Loucy (cell line): Measurements from ENCODE around the gene GSE1.

Source experiments
- H2AFZ ChIP-seq: fragments of 200-600 bp; sonication (generic); 2 replicates; pipeline ENCODE4 v1.6.0; 2016; ENCODE audit warnings: antibody characterized with exemption, mild to moderate bottlenecking, low read length, moderate library complexity
- H3F3A ChIP-seq: fragments of 200-600 bp; 2 replicates; pipeline ENCODE4 v1.6.0; 2016; ENCODE audit warnings: antibody characterized with exemption, low read depth, mild to moderate bottlenecking
- H3K27me3 ChIP-seq: fragments of 200-600 bp; sonication (generic); 2 replicates; pipeline ENCODE4 v1.6.1; 2014; ENCODE audit warnings: low read length, mild to moderate bottlenecking; ENCODE audit not compliant: insufficient read depth, poor library complexity, severe bottlenecking
- H3K36me3 ChIP-seq: fragments of 200-600 bp; sonication (generic); 2 replicates; pipeline ENCODE4 v1.6.1; 2016; ENCODE audit warnings: low read length; ENCODE audit not compliant: insufficient read depth
- H3K4me1 ChIP-seq: fragments of 200-600 bp; sonication (generic); 2 replicates; pipeline ENCODE4 v1.5.1; 2014; ENCODE audit warnings: low read length, mild to moderate bottlenecking; ENCODE audit not compliant: insufficient read depth, poor library complexity, severe bottlenecking
- H3K4me2 ChIP-seq: fragments of 200-600 bp; sonication (generic); 2 replicates; pipeline ENCODE4 v1.6.0; 2014; ENCODE audit warnings: antibody characterized with exemption, low read length, low read depth, mild to moderate bottlenecking; ENCODE audit not compliant: poor library complexity, severe bottlenecking
- H3K4me3 ChIP-seq: fragments of 200-600 bp; sonication (generic); 2 replicates; pipeline ENCODE4 v1.5.1; 2014; ENCODE audit warnings: low read length, mild to moderate bottlenecking, mixed read lengths; ENCODE audit not compliant: poor library complexity, severe bottlenecking
- H3K79me2 ChIP-seq: fragments of 200-600 bp; sonication (generic); 2 replicates; pipeline ENCODE4 v1.6.1; 2014; ENCODE audit warnings: low read length; ENCODE audit not compliant: insufficient read depth
- H3K9ac ChIP-seq: fragments of 200-600 bp; sonication (generic); 2 replicates; pipeline ENCODE4 v1.6.0; 2014; ENCODE audit warnings: mild to moderate bottlenecking, low read depth, low read length, moderate library complexity; ENCODE audit not compliant: poor library complexity, severe bottlenecking
- H3K9me2 ChIP-seq: fragments of 200-600 bp; sonication (generic); replicated peaks from 2 replicates; pipeline ENCODE4 v1.6.1; 2016; ENCODE audit warnings: low read depth, low read length, mixed read lengths
- H3K9me3 ChIP-seq: fragments of 200-600 bp; sonication (generic); 2 replicates; pipeline ENCODE4 v1.6.1; 2014; ENCODE audit warnings: mild to moderate bottlenecking, antibody characterized with exemption, low read length, low read depth; ENCODE audit not compliant: insufficient read depth
- H4K20me1 ChIP-seq: fragments of 200-600 bp; sonication (generic); 2 replicates; pipeline ENCODE4 v1.6.0; 2014; ENCODE audit warnings: antibody characterized with exemption, low read length, mild to moderate bottlenecking; ENCODE audit not compliant: insufficient read depth, poor library complexity, severe bottlenecking
- EZH2phosphoT487 ChIP-seq: fragments of 200-600 bp; IDR thresholded peaks from 2 replicates; pipeline ENCODE4 v1.6.1; 2018; ENCODE audit warnings: antibody characterized with exemption, mild to moderate bottlenecking, moderate library complexity, borderline replicate concordance
- TF ChIP-seq, protein P1 (sequence below): fragments of 200-600 bp; sonication (generic); conservative IDR thresholded peaks from 2 replicates; pipeline ENCODE4 v1.5.1; 2014; ENCODE audit warnings: mild to moderate bottlenecking, antibody characterized with exemption, low read length

Gene GSE1

DNA sequence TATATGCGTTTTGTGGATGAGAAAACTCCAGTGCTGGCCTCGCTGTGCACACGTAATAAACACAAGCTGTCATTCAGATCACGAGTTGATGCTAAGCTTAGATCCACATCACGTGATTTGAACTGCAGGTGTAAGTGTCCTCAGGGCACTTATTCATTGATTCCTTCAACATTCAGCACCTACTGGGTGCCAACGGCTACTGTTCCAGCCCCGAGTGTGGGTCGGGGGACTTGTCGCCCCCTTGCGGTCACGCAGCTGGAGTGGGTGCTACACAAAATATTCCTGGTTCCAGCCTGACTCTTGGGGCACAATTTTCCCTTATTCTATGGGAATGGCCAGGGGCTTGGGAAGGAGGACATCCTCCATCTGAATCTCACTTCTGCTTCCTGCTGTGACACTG, 105.6 kb downstream of the GSE1 start:
- no peak overlapping the region for H3K9ac ChIP-seq
- no peak for TF ChIP-seq EZH2phosphoT487
- TF ChIP-seq, protein P1, sequence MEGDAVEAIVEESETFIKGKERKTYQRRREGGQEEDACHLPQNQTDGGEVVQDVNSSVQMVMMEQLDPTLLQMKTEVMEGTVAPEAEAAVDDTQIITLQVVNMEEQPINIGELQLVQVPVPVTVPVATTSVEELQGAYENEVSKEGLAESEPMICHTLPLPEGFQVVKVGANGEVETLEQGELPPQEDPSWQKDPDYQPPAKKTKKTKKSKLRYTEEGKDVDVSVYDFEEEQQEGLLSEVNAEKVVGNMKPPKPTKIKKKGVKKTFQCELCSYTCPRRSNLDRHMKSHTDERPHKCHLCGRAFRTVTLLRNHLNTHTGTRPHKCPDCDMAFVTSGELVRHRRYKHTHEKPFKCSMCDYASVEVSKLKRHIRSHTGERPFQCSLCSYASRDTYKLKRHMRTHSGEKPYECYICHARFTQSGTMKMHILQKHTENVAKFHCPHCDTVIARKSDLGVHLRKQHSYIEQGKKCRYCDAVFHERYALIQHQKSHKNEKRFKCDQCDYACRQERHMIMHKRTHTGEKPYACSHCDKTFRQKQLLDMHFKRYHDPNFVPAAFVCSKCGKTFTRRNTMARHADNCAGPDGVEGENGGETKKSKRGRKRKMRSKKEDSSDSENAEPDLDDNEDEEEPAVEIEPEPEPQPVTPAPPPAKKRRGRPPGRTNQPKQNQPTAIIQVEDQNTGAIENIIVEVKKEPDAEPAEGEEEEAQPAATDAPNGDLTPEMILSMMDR: peak; percentile 69
- H3K4me3 ChIP-seq: no peak overlapping the region
- H3K79me2 ChIP-seq: no peaks in the 10 kb centered on the region
- H4K20me1 ChIP-seq: no peaks in the 10 kb centered on the region
- no peaks in the 10 kb centered on the region for H3K9me2 ChIP-seq
- H3F3A ChIP-seq: no peaks in the 10 kb centered on the region
- no peaks in the 10 kb centered on the region for H3K9me3 ChIP-seq
- H3K4me1 ChIP-seq: peaks cover 15% of the 10 kb centered on the region
- no peak overlapping the region for H2AFZ ChIP-seq
- no peaks in the 10 kb centered on the region for H3K36me3 ChIP-seq
- no peak overlapping the region for H3K4me2 ChIP-seq
- no peaks in the 10 kb centered on the region for H3K27me3 ChIP-seq

DNA sequence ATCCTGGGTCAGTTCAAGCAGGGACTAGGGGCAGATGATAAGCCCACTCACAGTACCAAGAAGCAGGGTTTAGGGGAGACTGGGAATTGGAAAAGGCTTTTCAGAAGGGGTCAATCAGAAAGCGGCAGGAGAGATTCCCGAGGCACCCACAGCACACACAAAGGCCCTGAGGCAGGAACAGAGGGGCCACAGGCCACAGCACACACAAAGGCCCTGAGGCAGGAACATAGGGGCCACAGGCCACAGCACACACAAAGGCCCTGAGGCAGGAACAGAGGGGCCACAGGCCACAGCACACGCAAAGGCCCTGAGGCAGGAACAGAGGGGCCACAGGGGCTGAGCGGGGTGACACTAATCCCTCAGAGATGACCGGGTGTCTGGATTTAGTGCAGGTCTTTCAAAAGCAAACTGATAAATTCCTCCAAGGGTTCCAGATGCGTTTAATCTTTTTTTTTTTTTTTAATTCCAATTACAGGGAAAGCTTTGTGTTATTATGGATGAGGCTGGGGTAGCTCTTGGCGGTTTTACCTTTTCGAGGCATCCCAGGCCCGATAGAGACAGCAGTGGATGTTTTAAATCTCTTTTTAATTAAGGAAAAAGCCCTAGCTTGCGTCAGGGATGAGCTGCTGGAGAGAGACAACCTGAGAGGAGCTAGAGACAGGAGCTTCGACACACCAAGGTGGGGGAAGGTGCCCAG, 106.6 kb downstream of the GSE1 start:
- Histone ChIP-seq H3K79me2 (no peaks in the 10 kb centered on the region), H3K4me1 (peaks cover 15% of the 10 kb centered on the region), H3K9me3 (no peaks in the 10 kb centered on the region), H2AFZ (no peak overlapping the region), H3K9me2 (no peaks in the 10 kb centered on the region), H3F3A (no peaks in the 10 kb centered on the region), H3K9ac (no peak overlapping the region), H4K20me1 (no peaks in the 10 kb centered on the region), H3K4me2 (no peak overlapping the region), H3K27me3 (no peaks in the 10 kb centered on the region), H3K36me3 (no peaks in the 10 kb centered on the region), H3K4me3 (no peak overlapping the region)
- TF ChIP-seq, protein P1: no peak
- TF ChIP-seq EZH2phosphoT487: no peak

DNA sequence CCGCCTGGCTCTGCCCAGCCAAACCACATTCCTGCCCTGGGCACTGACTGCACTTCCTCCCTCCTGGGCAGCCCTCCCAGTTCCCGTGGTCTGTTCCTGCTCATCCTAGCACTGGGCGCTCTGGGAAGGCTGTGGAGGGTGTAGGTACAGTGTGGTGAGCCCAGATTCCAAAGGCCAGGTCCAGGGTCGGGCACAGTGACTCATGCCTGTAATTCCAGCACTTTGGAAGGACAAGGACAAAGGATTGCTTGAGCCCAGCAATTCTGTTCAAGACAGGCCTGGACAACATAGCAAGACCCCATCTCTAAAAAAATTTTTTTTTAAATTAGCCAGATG, 107.1 kb downstream of the GSE1 start:
- Histone ChIP-seq H4K20me1 (no peaks in the 10 kb centered on the region), H3K9ac (no peak overlapping the region), H3K27me3 (no peaks in the 10 kb centered on the region), H3K4me1 (peaks cover 13% of the 10 kb centered on the region), H3K4me3 (no peak overlapping the region), H3K4me2 (no peak overlapping the region), H3K79me2 (no peaks in the 10 kb centered on the region), H3K9me3 (no peaks in the 10 kb centered on the region), H2AFZ (no peak overlapping the region), H3K36me3 (no peaks in the 10 kb centered on the region), H3F3A (no peaks in the 10 kb centered on the region), H3K9me2 (no peaks in the 10 kb centered on the region)
- no peak for TF ChIP-seq EZH2phosphoT487
- TF ChIP-seq, protein P1: no peak
